ENCODE data around the gene AUNIP.

Gene AUNIP

DNA sequence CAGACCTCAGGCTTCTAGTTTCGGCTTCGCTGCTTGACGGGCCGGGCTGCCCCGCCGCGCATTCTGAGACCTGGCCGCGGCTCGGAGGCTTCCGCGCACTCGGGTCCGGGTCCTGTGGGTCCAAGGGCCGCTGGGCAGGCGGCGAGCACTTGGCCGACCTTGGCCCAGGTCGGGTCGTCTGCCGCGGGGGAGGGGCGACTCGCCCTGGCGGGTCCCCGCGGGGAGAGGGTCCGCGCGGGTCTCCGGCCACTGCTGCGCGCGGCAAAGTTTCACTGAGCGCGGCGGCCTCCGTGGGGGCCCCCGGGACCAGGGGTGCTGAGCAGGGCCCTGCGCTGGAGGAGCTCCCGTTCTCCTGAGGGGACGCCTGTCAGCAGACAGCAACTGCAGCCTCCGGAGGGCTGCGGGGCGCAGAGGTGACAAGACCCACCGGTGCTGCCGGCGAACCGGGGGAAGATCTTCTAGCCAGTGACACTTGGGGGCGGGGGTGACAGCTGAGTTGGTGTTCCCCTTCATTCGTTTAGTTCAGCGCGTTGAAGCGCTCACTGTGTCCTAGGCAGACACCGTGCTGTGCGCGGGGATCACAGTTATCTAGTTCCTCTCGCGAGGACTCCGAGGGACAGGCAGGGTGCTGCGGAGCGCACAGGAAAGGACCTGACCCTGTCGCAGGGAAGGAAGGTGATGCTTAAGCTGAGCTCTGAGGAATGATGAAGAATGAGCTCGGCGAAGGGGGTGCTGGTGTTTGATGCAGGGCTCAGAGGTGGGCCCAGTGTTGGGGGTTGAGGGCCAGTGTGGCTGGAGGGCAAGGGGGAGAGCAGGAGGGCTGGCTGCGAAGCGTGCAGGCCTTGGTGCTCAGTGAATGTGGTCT is 38.8 kb downstream of the AUNIP start (continued):
- TF ChIP-seq, protein P1, sequence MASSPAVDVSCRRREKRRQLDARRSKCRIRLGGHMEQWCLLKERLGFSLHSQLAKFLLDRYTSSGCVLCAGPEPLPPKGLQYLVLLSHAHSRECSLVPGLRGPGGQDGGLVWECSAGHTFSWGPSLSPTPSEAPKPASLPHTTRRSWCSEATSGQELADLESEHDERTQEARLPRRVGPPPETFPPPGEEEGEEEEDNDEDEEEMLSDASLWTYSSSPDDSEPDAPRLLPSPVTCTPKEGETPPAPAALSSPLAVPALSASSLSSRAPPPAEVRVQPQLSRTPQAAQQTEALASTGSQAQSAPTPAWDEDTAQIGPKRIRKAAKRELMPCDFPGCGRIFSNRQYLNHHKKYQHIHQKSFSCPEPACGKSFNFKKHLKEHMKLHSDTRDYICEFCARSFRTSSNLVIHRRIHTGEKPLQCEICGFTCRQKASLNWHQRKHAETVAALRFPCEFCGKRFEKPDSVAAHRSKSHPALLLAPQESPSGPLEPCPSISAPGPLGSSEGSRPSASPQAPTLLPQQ (tag by site-specific recombination; IDR thresholded peaks at IDR 0.05), result peak; percentile 88
- TF ChIP-seq ZNF239 (tag by site-specific recombination; IDR thresholded peaks at IDR 0.05) (peak; percentile 61; the same call in 1 of the 2 replicates), ZXDB (tag by site-specific recombination; IDR thresholded peaks at IDR 0.05) (no peak), ZNF768 (tag by site-specific recombination; IDR thresholded peaks at IDR 0.05) (no peak), ZBTB20 (tag by site-specific recombination; IDR thresholded peaks at IDR 0.05) (peak; percentile 85), ZSCAN30 (tag by site-specific recombination; IDR thresholded peaks at IDR 0.05) (0 out of 2 replicates have a peak, but pooled peaks have one; percentile 41), ZNF2 (tag by site-specific recombination; IDR thresholded peaks at IDR 0.05) (0 out of 2 replicates have a peak, but pooled peaks have one; percentile 36), ZNF626 (tag by site-specific recombination; IDR thresholded peaks at IDR 0.05) (no peak), SP3 (tag by site-specific recombination; IDR thresholded peaks at IDR 0.05) (no peak), ZBTB17 (tag by site-specific recombination; IDR thresholded peaks at IDR 0.05) (peak; percentile 93), ZNF830 (tag by site-specific recombination; IDR thresholded peaks at IDR 0.05; ENCODE audit: low read depth) (no peak), GFI1B (tag by site-specific recombination; IDR thresholded peaks at IDR 0.05) (no peak), ZNF792 (tag by site-specific recombination; IDR thresholded peaks at IDR 0.05) (0 out of 2 replicates have a peak, but pooled peaks have one; percentile 35), ZNF426 (tag by site-specific recombination; IDR thresholded peaks at IDR 0.05) (no peak), ZNF747 (tag by site-specific recombination; IDR thresholded peaks at IDR 0.05) (no peak), ZNF544 (tag by site-specific recombination; IDR thresholded peaks at IDR 0.05) (no peak), ZNF140 (tag by site-specific recombination; IDR thresholded peaks at IDR 0.05) (no peak), MZF1 (tag by site-specific recombination; IDR thresholded peaks at IDR 0.05; ENCODE audit: borderline replicate concordance) (no peak; the same call in 1 of the 2 replicates), ZFP3 (tag by site-specific recombination; IDR thresholded peaks at IDR 0.05; ENCODE audit: low read depth) (no peak)
- TF ChIP-seq, protein P2, sequence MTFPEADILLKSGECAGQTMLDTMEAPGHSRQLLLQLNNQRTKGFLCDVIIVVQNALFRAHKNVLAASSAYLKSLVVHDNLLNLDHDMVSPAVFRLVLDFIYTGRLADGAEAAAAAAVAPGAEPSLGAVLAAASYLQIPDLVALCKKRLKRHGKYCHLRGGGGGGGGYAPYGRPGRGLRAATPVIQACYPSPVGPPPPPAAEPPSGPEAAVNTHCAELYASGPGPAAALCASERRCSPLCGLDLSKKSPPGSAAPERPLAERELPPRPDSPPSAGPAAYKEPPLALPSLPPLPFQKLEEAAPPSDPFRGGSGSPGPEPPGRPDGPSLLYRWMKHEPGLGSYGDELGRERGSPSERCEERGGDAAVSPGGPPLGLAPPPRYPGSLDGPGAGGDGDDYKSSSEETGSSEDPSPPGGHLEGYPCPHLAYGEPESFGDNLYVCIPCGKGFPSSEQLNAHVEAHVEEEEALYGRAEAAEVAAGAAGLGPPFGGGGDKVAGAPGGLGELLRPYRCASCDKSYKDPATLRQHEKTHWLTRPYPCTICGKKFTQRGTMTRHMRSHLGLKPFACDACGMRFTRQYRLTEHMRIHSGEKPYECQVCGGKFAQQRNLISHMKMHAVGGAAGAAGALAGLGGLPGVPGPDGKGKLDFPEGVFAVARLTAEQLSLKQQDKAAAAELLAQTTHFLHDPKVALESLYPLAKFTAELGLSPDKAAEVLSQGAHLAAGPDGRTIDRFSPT (tag by site-specific recombination; IDR thresholded peaks at IDR 0.05), result no peak
- TF ChIP-seq, protein P3, sequence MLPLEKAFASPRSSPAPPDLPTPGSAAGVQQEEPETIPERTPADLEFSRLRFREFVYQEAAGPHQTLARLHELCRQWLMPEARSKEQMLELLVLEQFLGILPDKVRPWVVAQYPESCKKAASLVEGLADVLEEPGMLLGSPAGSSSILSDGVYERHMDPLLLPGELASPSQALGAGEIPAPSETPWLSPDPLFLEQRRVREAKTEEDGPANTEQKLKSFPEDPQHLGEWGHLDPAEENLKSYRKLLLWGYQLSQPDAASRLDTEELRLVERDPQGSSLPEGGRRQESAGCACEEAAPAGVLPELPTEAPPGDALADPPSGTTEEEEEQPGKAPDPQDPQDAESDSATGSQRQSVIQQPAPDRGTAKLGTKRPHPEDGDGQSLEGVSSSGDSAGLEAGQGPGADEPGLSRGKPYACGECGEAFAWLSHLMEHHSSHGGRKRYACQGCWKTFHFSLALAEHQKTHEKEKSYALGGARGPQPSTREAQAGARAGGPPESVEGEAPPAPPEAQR (tag by site-specific recombination; IDR thresholded peaks at IDR 0.05), result no peak
- TF ChIP-seq, protein P4, sequence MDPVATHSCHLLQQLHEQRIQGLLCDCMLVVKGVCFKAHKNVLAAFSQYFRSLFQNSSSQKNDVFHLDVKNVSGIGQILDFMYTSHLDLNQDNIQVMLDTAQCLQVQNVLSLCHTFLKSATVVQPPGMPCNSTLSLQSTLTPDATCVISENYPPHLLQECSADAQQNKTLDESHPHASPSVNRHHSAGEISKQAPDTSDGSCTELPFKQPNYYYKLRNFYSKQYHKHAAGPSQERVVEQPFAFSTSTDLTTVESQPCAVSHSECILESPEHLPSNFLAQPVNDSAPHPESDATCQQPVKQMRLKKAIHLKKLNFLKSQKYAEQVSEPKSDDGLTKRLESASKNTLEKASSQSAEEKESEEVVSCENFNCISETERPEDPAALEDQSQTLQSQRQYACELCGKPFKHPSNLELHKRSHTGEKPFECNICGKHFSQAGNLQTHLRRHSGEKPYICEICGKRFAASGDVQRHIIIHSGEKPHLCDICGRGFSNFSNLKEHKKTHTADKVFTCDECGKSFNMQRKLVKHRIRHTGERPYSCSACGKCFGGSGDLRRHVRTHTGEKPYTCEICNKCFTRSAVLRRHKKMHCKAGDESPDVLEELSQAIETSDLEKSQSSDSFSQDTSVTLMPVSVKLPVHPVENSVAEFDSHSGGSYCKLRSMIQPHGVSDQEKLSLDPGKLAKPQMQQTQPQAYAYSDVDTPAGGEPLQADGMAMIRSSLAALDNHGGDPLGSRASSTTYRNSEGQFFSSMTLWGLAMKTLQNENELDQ (tag by site-specific recombination; IDR thresholded peaks at IDR 0.05; ENCODE audit: low read depth), result no peak
- TF ChIP-seq, protein P5, sequence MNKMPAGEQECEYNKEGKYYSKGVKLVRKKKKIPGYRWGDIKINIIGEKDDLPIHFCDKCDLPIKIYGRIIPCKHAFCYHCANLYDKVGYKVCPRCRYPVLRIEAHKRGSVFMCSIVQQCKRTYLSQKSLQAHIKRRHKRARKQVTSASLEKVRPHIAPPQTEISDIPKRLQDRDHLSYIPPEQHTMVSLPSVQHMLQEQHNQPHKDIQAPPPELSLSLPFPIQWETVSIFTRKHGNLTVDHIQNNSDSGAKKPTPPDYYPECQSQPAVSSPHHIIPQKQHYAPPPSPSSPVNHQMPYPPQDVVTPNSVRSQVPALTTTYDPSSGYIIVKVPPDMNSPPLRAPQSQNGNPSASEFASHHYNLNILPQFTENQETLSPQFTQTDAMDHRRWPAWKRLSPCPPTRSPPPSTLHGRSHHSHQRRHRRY (tag by site-specific recombination; IDR thresholded peaks at IDR 0.05), result 0 out of 2 replicates have a peak, but pooled peaks have one; percentile 2
- TF ChIP-seq, protein P6, sequence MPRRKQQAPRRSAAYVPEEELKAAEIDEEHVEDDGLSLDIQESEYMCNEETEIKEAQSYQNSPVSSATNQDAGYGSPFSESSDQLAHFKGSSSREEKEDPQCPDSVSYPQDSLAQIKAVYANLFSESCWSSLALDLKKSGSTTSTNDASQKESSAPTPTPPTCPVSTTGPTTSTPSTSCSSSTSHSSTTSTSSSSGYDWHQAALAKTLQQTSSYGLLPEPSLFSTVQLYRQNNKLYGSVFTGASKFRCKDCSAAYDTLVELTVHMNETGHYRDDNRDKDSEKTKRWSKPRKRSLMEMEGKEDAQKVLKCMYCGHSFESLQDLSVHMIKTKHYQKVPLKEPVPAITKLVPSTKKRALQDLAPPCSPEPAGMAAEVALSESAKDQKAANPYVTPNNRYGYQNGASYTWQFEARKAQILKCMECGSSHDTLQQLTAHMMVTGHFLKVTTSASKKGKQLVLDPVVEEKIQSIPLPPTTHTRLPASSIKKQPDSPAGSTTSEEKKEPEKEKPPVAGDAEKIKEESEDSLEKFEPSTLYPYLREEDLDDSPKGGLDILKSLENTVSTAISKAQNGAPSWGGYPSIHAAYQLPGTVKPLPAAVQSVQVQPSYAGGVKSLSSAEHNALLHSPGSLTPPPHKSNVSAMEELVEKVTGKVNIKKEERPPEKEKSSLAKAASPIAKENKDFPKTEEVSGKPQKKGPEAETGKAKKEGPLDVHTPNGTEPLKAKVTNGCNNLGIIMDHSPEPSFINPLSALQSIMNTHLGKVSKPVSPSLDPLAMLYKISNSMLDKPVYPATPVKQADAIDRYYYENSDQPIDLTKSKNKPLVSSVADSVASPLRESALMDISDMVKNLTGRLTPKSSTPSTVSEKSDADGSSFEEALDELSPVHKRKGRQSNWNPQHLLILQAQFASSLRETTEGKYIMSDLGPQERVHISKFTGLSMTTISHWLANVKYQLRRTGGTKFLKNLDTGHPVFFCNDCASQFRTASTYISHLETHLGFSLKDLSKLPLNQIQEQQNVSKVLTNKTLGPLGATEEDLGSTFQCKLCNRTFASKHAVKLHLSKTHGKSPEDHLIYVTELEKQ (tag by site-specific recombination; IDR thresholded peaks at IDR 0.05; ENCODE audit: borderline replicate concordance), result no peak
- TF ChIP-seq, protein P7, sequence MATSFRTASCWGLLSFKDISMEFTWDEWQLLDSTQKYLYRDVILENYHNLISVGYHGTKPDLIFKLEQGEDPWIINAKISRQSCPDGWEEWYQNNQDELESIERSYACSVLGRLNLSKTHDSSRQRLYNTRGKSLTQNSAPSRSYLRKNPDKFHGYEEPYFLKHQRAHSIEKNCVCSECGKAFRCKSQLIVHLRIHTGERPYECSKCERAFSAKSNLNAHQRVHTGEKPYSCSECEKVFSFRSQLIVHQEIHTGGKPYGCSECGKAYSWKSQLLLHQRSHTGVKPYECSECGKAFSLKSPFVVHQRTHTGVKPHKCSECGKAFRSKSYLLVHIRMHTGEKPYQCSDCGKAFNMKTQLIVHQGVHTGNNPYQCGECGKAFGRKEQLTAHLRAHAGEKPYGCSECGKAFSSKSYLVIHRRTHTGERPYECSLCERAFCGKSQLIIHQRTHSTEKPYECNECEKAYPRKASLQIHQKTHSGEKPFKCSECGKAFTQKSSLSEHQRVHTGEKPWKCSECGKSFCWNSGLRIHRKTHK (tag by site-specific recombination; IDR thresholded peaks at IDR 0.05), result no peak
